ENCODE data around the gene OXCT1.
"Not testable (repeated sequence)": the region's sequence is repeated elsewhere in the genome, so short reads cannot be mapped to it uniquely, and the experiment has no call there.

Gene OXCT1

GRCh38 chr5:41772056-41772455, 98.2 kb downstream of the OXCT1 start:
- no peak for DNase-seq

- no peak for DNase-seq
Measured at GRCh38 chr5:41770799-41771198, 99.4 kb downstream of the OXCT1 start.

GRCh38 chr5:41768692-41769091, 101.5 kb downstream of the OXCT1 start:
- no peak for DNase-seq

- DNase-seq, result no peak
Measured at GRCh38 chr5:41764650-41765049, 105.6 kb downstream of the OXCT1 start.

- no peak for DNase-seq
Measured at GRCh38 chr5:41763574-41763973, 106.7 kb downstream of the OXCT1 start.

GRCh38 chr5:41763081-41763480, 107.1 kb downstream of the OXCT1 start:
- no peak for DNase-seq

GRCh38 chr5:41762426-41762825, 107.8 kb downstream of the OXCT1 start:
- no peak for DNase-seq

- DNase-seq, result no peak
Measured at GRCh38 chr5:41761663-41762062, 108.6 kb downstream of the OXCT1 start.

GRCh38 chr5:41755705-41756104, 114.5 kb downstream of the OXCT1 start:
- DNase-seq, result no peak

GRCh38 chr5:41754857-41755256, 115.4 kb downstream of the OXCT1 start:
- DNase-seq, result no peak

GRCh38 chr5:41751867-41752266, 118.4 kb downstream of the OXCT1 start:
- no peak for DNase-seq

GRCh38 chr5:41748631-41749030, 121.6 kb downstream of the OXCT1 start:
- DNase-seq, result no peak

- DNase-seq, result no peak
Measured at GRCh38 chr5:41747708-41748107, 122.5 kb downstream of the OXCT1 start.

- no peak for DNase-seq
Measured at GRCh38 chr5:41747301-41747700, 122.9 kb downstream of the OXCT1 start.

GRCh38 chr5:41742608-41743007, 127.6 kb downstream of the OXCT1 start:
- not testable (repeated sequence) for DNase-seq

- no peak for DNase-seq
Measured at GRCh38 chr5:41738710-41739354, 131.4 kb downstream of the OXCT1 start.

- no peak for DNase-seq
Measured at GRCh38 chr5:41736641-41737040, 133.6 kb downstream of the OXCT1 start.

GRCh38 chr5:41735213-41735612, 135.0 kb downstream of the OXCT1 start:
- no peak for DNase-seq

- DNase-seq, result not testable (repeated sequence)
Measured at GRCh38 chr5:41729381-41729780, 140.8 kb downstream of the OXCT1 start.

- DNase-seq, result no peak
Measured at GRCh38 chr5:41728281-41728680, 141.9 kb downstream of the OXCT1 start.

GRCh38 chr5:41722359-41722950, 147.8 kb downstream of the OXCT1 start:
- DNase-seq, result no peak

- DNase-seq, result no peak
Measured at GRCh38 chr5:41721516-41721915, 148.7 kb downstream of the OXCT1 start.

GRCh38 chr5:41716382-41716781, 153.8 kb downstream of the OXCT1 start:
- DNase-seq, result no peak

GRCh38 chr5:41714446-41714845, 155.8 kb downstream of the OXCT1 start:
- not testable (repeated sequence) for DNase-seq

GRCh38 chr5:41708604-41708940, 161.7 kb downstream of the OXCT1 start:
- no peak for DNase-seq

All from activated CD4-positive, alpha-beta T cell treated with anti-CD3 and anti-CD28 coated beads for 4 hours (primary cell).